Left forelimb (tissue), 1 donor: ENCODE results near the gene CEP85.
"Not testable (repeated sequence)": the region's sequence is repeated elsewhere in the genome, so short reads cannot be mapped to it uniquely, and the experiment has no call there.

Experiments used
- DNase-seq: peaks from one replicate; pipeline ENCODE4 v3.0.0-alpha.2; 2018; ENCODE audit warnings: low spot score

The CEP85 gene

GRCh38 chr1:26225033-26225831 is 8.8 kb upstream of the CEP85 start:
- peak; percentile 72 for DNase-seq

- DNase-seq = not testable (repeated sequence)
Measured at GRCh38 chr1:26230682-26231081, 3.3 kb upstream of the CEP85 start.

GRCh38 chr1:26234644-26235370 is 807 bp downstream of the CEP85 start:
- no peak for DNase-seq

GRCh38 chr1:26237230-26237966 is 3.4 kb downstream of the CEP85 start:
- no peak for DNase-seq

- no peak for DNase-seq
Measured at GRCh38 chr1:26239936-26240335, 5.9 kb downstream of the CEP85 start.

- DNase-seq = no peak
Measured at GRCh38 chr1:26252718-26253117, 18.7 kb downstream of the CEP85 start.

- no peak for DNase-seq
Measured at GRCh38 chr1:26254404-26254803, 20.4 kb downstream of the CEP85 start.

GRCh38 chr1:26257222-26257621 is 23.2 kb downstream of the CEP85 start:
- no peak for DNase-seq

GRCh38 chr1:26259005-26259404 is 25.0 kb downstream of the CEP85 start:
- no peak for DNase-seq

- DNase-seq = no peak
Measured at GRCh38 chr1:26259578-26259977, 25.6 kb downstream of the CEP85 start.

GRCh38 chr1:26263212-26263611 is 29.2 kb downstream of the CEP85 start:
- DNase-seq = no peak

GRCh38 chr1:26265405-26265804 is 31.4 kb downstream of the CEP85 start:
- no peak for DNase-seq

GRCh38 chr1:26268290-26269197 is 34.5 kb downstream of the CEP85 start:
- no peak for DNase-seq

- DNase-seq = no peak
Measured at GRCh38 chr1:26269198-26269550, 35.2 kb downstream of the CEP85 start.

GRCh38 chr1:26274801-26275425 is 40.9 kb downstream of the CEP85 start:
- DNase-seq = no peak

GRCh38 chr1:26275580-26276431 is 41.8 kb downstream of the CEP85 start:
- peak; percentile 81 for DNase-seq

- DNase-seq = no peak
Measured at GRCh38 chr1:26276432-26276838, 42.4 kb downstream of the CEP85 start.

- DNase-seq = no peak
Measured at GRCh38 chr1:26277261-26277661, 43.3 kb downstream of the CEP85 start.

- no peak for DNase-seq
Measured at GRCh38 chr1:26277719-26278118, 43.7 kb downstream of the CEP85 start.

- peak; percentile 64 for DNase-seq
Measured at GRCh38 chr1:26278303-26278702, 44.3 kb downstream of the CEP85 start.
